Psoas muscle (tissue), 8 donors: ENCODE data around the gene HOXA9. TPM values are rescaled to one million over a fixed set of nuclear protein-coding genes. Genes with fewer than 3 reads are reported as not detected.
A peak's percentile ranks its signal among the peaks of the same experiment; 100 is the strongest.

Experiments
- ATAC-seq, 4 donors: fragments of 200-7000 bp; cut with Tn5 transposase; one replicate each; pipeline ENCODE4 v1.9.1; 2020; ENCODE audit warnings: moderate library complexity in 3 of 4, mild to moderate bottlenecking in 2 of 4
- DNase-seq, 2 donors: peaks; one replicate each; pipeline ENCODE4 v3.0.0-alpha.2; 2020
- H3K27ac ChIP-seq: fragments of 200-600 bp; one replicate; pipeline ENCODE4 v1.8.0; 2022
- H3K27me3 ChIP-seq, 3 donors: fragments of 200-600 bp in 1 of 3; one replicate each; pipeline versions ENCODE4 v1.6.1 to v1.8.0; 2013 to 2022; ENCODE audit warnings: low read length in 2 of 3, mild to moderate bottlenecking in 2 of 3, moderate library complexity in 1 of 3; ENCODE audit not compliant: insufficient read depth in 3 of 3
- H3K36me3 ChIP-seq, 2 donors: fragments of 200-600 bp in 1 of 2; one replicate each; pipeline versions ENCODE4 v1.6.1 to v1.8.0; 2013 to 2022; ENCODE audit warnings: low read depth in 1 of 2, mild to moderate bottlenecking in 1 of 2, moderate library complexity in 1 of 2; ENCODE audit not compliant: insufficient read depth in 1 of 2
- H3K4me1 ChIP-seq: fragments of 200-600 bp; one replicate; pipeline ENCODE4 v1.8.0; 2022
- H3K4me3 ChIP-seq: fragments of 200-600 bp; one replicate; pipeline ENCODE4 v1.8.0; 2022; ENCODE audit warnings: mild to moderate bottlenecking
- H3K9me3 ChIP-seq: fragments of 200-600 bp; one replicate; pipeline ENCODE4 v1.8.0; 2022
- WGBS, 3 donors: extraction: QIAGEN DNeasy Blood & Tissue Kit; methylation state at CpG; one replicate each; pipeline versions ENCODE4 v1.1.6 to v1.1.7; 2013; 5-methylcytosine and 5-hydroxymethylcytosine counted together
- intact Hi-C, 2 donors: fragments of 100-400 bp; cut with DNase I; formaldehyde crosslinking; loops; one replicate each; pipeline versions ENCODE4 v1.11.0 to v1.14.2; 2022
- polyA plus RNA-seq, 3 donors: library from polyadenylated mRNA; stranded (reverse); fragments of 200-250 nt; gene quantifications; one replicate each; pipeline ENCODE4 v1.2.3, GENCODE V29; 2013
- total RNA-seq, 4 donors: library from RNA; stranded (reverse); fragmentation: NEBNext Ultra II Directional in 2 of 4; extraction: Animal tissue kit (Norgen Biotek cat#: 25700) in 2 of 4; gene quantifications; one replicate each; pipeline versions ENCODE4 v1.2.1 to v1.2.4, GENCODE V29; 2021 to 2023
- TF ChIP-seq, protein P1 (sequence below): fragments of 200-600 bp; IDR thresholded peaks from one replicate; pipeline ENCODE4 v1.8.0; 2022; ENCODE audit warnings: antibody characterized with exemption
- donor health status: healthy with polysubstance abuse.
- donor health status: DM: no; HTN: no; CAD: no; lungs with moderate emphysema.
- donor health status: Bipolar disorder and iron deficiency.
- donor health status: healthy.
- donor health status: DM: yes; HTN: yes; CAD: no.
- donor health status: DM: no; HTN: no; CAD: no.
- donor health status: DM: no; HTN: no; CAD: no.
- donor health status: DM: yes; HTN: yes; CAD: no.

Gene HOXA9
- total and polyA plus RNA-seq, 7 donors: 0.81 to 55.9 (median 16.0) TPM; not detected in 1

DNA sequence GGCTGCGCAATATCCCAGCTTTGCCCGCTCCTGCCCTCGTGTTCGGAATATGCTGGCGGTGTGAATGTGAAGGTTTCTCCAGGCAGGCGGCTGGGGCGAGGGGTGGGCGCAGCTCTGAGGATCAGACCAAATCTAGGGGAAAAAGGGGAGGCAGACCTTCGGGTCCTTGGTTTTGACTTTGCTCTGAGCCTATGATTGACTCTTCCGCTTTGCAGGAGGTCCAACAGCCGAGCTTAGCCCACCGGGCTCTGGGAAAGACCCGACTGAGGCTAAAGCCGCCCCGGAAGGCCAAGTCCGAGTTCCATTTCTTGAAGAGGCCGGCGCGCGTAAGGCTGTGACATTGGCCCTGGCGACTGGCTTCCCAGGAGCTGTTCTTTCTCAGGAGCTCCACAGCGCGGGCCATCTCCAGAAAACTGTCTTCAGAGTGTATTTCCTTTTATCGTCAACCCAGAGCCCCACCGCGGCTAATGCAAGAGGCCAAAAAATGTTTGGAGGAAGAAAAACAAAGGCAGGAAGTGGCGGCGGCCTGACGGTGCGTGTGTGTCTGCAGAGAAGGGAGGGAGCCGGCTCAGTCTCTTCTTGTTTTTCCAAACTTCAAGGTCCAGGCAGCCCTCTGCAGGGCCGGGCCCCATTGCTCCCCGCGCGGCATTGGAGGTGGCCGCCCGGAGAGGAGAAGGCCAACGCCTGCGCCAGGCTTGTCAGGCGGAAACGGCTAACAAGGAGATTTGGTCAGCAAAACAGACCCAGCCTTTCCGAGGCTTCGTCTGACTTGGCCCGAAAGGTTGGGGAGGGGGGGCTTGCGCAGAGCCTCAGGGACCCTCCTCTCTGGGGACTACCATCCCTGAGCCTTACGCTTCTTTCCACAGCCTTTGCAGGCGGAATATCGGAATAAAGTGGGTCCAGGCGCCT is 23.3 kb upstream of the HOXA9 start:
- Histone ChIP-seq H3K36me3 (no peaks in the 10 kb centered on the region), H3K4me3 (peak overlapping the region; percentile 32), H3K4me1 (peaks cover 22% of the 10 kb centered on the region), H3K27ac (no peak overlapping the region), H3K27me3 (peaks cover 0 to 97% (median 28%) of the 10 kb centered on the region in 3 donors), H3K9me3 (no peaks in the 10 kb centered on the region)
- TF ChIP-seq, protein P1, sequence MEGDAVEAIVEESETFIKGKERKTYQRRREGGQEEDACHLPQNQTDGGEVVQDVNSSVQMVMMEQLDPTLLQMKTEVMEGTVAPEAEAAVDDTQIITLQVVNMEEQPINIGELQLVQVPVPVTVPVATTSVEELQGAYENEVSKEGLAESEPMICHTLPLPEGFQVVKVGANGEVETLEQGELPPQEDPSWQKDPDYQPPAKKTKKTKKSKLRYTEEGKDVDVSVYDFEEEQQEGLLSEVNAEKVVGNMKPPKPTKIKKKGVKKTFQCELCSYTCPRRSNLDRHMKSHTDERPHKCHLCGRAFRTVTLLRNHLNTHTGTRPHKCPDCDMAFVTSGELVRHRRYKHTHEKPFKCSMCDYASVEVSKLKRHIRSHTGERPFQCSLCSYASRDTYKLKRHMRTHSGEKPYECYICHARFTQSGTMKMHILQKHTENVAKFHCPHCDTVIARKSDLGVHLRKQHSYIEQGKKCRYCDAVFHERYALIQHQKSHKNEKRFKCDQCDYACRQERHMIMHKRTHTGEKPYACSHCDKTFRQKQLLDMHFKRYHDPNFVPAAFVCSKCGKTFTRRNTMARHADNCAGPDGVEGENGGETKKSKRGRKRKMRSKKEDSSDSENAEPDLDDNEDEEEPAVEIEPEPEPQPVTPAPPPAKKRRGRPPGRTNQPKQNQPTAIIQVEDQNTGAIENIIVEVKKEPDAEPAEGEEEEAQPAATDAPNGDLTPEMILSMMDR: no peak
- 57 to 62% (median 60%) methylated on average over 48 to 49 of the region's 49 CpGs for WGBS, 3 donors
- ATAC-seq (peak in 1 of 4 donors; percentile 11), DNase-seq (peak in 1 of 2 donors; percentile 53)
- intact Hi-C loops: no loop called here

DNA sequence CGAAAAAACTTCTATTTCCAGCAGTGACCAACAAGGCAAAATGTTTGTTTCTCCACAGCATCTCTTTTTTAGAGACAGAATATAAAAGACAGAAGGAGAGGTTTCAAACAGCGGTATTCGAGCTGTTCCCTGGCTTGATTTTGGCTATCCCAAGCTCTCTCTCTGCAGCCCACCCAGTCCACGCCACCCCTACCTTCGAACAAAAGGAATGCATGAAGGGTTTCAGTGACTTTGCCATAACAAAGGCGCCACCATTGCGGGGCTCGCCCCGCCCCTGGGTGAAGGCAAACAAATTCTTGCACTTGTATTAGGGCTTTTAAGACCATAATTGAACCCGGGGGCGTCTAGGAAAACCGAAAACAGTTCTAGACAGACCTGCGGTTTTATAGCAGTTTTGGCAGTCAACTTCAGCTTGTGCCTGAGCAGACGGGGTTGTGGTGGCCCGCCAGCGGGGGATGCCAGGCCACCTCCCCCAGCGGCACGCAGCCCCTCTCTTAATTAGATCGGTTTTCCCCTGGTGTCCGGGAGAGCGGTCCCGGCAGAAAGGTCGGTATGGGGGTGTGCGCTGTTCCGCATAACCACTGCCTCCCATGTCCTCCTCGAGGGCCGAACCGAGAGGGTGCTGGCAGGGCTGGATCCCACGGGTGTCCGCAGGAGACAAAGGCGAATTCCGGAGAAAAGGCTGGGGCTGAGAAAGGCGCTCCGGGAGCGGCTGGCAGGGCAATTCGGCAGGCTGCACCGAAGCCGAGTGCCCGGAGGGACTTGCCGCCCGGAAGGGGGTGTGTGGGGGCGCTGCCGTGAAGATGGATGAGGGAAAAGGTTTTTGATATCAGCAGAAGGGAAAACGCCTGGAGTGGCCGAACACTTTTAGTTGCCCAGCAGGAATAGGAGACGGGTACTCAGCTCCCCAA is 22.4 kb upstream of the HOXA9 start:
- peak in 1 of 2 donors; percentile 46 for DNase-seq
- TF ChIP-seq, protein P1: no peak
- intact Hi-C loops: no loop called here
- Histone ChIP-seq H3K27ac (no peak overlapping the region), H3K4me3 (no peak overlapping the region), H3K4me1 (peaks cover 25% of the 10 kb centered on the region), H3K9me3 (no peaks in the 10 kb centered on the region), H3K27me3 (peaks cover 0 to 97% (median 32%) of the 10 kb centered on the region in 3 donors), H3K36me3 (no peaks in the 10 kb centered on the region)
- no peak for ATAC-seq
- 56 to 65% (median 65%) methylated on average over 46 of the region's 46 CpGs for WGBS, 3 donors

DNA sequence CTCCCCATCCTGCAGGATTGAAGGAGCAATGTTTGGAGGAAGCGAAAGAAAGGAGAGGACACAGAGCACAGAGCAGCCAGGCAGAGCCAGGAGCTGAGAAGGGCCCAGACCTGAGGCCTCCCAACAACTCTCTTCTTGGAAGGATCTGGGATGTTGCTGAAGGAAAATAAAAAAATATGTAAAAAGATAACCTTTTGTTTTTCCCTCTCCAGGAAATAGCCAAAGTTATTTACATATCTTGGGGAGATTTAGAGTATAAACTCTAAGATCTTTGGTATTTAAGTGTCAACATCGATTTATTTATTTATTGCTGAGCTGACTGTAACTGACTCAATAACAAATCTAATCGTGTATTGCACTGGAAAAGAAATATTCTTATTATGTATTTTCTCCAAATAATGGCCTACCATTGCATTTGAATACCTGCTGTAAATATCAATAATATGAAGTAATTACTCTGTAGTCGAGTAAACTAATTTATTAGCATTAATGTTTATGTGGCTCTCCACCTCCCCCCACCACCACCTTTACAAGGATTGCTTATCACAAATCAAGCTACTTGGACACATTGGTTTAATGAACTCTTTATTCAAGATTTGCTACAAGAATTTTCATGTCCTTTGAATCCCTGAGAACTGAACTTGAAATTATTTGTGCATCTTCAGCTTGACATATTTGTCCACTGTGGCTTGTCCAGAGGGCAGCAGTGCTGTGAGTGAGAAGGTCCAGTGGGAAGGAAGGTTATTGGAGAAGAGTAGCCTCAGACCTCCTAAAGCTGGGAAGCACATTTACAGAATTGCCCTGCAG is 21.5 kb upstream of the HOXA9 start:
- Histone ChIP-seq H3K27me3 (peaks cover 0 to 97% (median 27%) of the 10 kb centered on the region in 3 donors), H3K4me3 (no peak overlapping the region), H3K9me3 (no peaks in the 10 kb centered on the region), H3K27ac (no peak overlapping the region), H3K4me1 (peaks cover 25% of the 10 kb centered on the region), H3K36me3 (no peaks in the 10 kb centered on the region)
- TF ChIP-seq, protein P1: no peak
- ATAC-seq (no peak), DNase-seq (no peak)
- 89 to 91% (median 91%) methylated on average over 4 of the region's 4 CpGs for WGBS, 3 donors
- intact Hi-C loops: no loop called here

DNA sequence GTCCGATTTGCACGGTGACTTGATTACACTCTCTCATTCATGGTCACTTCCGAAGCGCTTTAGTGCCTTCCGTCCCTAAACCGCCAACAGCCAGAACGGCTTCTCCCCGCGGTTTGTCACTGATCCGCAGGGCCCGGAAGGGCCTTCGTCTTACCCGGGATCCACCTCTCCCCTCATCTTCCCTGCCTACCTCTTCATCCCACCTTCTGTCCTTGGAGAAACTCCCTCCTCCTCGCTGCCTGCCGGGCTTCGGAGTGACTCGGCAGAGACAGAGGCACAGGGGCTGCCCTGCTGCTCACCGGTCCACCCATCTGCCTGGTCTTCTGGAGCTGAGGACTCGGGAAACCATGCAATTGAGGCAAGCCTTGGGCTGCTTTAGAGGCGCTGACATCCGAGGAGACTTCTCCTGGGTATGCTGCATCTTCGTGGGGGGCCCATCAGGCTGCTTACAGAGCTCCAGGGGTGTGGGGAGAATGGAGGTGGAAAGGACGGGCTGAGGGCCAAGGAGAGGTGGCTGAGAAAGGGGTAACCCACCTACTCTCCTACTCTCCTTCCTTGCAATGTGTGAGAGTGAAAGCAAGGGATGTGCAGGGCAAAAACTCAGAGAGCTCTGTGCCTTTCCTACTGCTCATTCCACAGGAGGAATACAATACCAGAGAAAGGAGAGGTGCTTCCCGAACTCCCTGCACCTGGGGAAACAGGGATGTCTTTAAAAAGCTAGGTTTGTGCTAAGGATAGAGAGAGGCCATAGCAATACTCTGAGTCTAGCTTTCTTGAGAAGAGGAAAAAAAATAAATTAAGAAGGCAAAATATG is 20.7 kb upstream of the HOXA9 start:
- WGBS, 3 donors: 59 to 78% (median 68%) methylated on average over 24 of the region's 24 CpGs
- ATAC-seq (peak in 1 of 4 donors; percentile 5), DNase-seq (no peak)
- intact Hi-C loops: no loop called here
- TF ChIP-seq, protein P1: no peak
- H3K27ac ChIP-seq: no peak overlapping the region
- H3K36me3 ChIP-seq: no peaks in the 10 kb centered on the region
- peaks cover 25% of the 10 kb centered on the region for H3K4me1 ChIP-seq
- H3K9me3 ChIP-seq: no peaks in the 10 kb centered on the region
- peaks cover 0 to 91% (median 23%) of the 10 kb centered on the region in 3 donors for H3K27me3 ChIP-seq
- no peak overlapping the region for H3K4me3 ChIP-seq
